Activated gamma-delta T cell (primary cell): Measurements from ENCODE around the gene SRMS.
"Not testable (repeated sequence)": the region's sequence is repeated elsewhere in the genome, so short reads cannot be mapped to it uniquely, and the experiment has no call there.

Source experiments
- DNase-seq: peaks from one replicate; lab custom pipeline; 2025; lab: John Stamatoyannopoulos, UW

SRMS gene

DNA sequence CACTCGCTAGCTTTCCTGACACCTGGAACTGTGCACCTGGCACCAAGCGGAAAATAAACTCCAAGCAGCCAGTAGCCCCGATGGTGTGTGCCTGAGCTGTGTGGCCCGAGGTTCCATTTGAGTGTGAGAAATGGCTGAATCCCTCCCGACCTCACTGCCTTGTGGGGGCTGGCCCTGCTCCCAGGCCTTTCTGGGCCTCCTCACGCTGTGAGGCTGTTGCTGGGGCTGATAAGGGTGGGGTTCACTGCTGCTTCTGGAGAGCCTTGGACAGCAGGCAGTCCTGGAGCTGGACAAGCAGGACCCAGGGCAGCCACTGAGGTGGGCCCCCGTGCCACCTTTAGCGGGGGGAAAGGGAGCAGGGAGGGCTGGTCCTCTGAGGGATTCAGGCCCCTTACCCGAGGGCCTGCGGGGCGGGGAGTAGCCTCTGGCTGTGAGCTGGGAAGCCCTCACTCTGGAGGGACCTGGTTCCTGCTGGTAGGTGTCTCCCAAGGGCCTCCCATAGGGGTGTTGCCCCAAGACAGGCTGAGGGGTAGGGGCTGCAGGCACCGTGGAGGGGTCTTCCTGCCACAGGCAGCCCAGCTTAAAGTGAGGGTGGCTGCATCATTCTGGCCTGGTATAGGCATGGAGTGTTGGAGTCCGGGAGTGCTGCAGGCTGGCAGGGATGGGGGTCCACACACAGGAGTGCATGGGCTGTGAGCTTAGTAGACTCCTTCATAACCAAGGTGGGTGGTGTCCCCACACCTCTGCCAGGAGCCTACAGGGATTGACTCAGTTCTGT, 25.3 kb downstream of the SRMS start:
- no peak for DNase-seq

DNA sequence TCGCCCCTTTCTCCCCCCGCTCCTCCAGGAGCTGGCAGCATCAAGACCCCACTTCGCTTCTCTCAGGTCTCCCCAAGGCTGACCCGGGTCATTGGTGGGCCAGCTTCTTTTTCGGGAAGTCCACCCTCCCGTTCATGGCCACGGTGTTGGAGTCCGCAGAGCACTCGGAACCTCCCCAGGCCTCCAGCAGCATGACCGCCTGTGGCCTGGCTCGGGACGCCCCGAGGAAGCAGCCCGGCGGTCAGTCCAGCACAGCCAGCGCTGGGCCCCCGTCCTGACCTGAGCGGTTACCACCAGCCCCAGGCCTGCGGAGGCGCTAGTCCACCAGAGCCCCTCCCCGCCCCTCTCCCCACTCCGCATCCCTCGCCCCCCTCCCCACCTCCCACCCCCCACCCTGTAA, 25.9 kb downstream of the SRMS start:
- no peak for DNase-seq

DNA sequence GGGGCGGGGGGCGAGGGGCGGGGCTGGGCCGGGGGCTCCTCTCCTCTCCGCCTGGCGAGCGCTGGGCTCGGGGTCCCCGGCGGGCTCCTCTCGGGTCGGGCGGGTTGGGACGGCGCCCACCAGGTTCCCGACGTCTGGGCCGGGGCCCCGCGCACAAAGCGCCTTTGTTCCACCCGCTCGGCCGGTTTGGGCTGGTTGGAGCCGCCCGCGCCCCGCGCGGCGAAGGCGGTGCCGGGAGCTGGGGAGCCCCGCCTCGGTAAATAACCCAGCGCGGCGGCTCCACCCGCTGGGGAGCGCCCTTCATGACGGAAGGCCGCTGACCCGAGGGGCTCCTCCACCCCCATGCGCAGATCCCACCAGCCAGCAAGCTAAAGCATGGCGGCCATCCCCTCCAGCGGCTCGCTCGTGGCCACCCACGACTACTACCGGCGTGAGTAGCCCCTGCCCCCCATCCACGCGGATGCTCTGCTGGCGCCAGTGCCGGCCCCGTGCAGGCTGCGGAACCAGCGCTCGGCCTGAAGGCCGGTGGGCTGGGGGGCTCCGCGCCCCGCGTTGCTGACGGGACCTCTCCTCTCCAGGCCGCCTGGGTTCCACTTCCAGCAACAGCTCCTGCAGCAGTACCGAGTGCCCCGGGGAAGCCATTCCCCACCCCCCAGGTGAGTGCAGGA, 26.5 kb downstream of the SRMS start:
- DNase-seq = peak; percentile 67

DNA sequence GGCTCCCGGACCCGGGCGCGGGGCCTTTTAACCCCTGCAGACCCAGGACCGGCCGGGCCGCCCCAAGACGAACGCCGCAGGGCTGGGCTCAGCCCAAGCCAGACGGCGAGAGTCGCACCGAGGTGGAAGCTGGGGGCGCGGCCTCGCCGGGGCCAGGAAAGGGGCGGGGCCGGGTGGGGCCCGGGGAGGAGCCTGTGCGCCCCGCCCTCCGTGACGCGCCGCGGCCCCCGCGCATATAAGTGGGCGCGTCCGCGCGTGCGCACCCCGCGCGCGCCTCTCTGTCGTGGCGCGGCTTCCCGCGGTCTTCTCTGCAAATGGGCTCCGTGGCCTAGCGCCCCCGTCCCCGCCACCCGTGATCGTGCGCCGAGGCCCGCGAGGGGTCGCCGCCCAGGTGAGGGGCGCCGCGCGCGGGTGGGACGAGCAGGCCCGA, 27.0 kb downstream of the SRMS start, which contains the start of gene PPDPF:
TSS of gene PPDPF (plus strand) at position 262 of the 430 bp plus-strand sequence. CDS start 544 bp downstream, outside the sequence.
- peak; percentile 82 for DNase-seq

DNA sequence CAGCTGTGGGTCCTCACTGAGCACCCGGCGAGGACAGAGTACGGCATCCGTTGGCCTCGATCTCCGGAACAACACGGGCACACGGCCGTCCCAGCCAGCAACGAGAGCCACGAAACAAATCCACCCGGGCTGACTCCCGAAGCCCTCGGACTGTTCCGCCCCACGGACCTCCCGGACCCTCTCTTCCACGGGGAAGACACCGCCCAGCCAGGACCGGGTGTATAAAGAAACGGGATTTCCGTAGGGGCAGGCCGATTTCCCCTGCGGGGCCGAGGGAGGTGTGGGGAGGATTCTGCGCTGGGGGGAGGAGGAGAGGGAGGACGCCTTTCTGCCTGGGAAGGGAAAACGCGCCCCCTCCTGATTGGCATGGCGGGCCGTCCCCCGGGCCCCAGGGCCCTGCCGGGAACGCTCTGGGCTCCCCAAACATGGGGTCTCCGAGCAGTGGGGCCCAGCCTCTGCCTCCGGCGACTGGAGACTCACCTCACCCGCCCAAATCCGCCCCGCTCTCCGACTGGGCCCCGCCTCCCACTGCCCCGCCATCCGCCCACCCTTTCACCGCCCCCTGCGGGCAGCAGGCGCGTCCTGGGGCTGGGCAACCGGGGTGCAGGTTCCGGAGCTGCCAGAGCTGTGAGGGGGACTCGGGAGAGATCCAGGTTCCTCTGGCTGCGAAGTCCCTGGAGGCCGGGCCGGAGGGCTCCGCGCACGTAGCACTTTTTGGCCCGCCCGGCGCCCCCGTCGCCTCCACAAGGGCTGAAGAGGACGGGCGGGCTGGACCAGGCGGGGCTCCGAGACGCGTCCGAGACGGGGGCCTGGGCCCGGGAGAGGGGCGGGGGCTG, 27.7 kb downstream of the SRMS start:
- peak; percentile 55 for DNase-seq

DNA sequence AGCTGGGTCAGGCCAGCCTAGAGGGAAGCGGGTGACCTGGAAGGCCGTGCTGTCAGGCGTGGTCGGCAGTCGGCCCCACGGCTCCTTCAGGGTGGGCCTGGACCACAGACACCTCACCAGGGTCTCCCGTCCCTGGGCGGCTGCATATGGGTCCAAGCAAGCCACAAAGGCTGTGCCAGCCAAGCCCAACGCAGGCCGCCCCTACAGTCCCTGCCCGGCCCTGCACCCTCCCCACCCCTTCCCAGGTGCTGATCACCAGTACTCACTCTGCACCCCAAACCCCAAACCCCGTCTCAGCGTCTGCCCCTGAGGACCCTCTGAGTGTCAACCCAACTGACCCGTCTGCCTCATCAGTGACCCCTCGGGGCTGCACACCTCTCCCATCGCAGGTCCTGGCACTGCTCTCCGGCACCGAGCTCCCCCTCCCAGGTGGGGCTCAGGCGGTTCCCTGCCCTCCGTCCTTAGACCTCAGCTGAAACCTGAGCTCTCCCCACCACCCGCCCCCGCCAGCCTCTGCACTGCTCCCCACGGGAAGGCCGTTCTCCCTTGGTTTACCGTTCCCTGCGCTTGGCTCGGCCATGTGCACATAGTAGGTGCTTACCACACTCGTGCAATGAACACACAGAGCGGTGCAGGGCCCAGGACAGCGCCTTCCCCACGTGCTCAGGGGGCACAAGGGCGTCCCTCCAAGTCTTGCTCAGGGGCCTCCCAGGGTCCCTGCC, 28.4 kb downstream of the SRMS start:
- no peak for DNase-seq

DNA sequence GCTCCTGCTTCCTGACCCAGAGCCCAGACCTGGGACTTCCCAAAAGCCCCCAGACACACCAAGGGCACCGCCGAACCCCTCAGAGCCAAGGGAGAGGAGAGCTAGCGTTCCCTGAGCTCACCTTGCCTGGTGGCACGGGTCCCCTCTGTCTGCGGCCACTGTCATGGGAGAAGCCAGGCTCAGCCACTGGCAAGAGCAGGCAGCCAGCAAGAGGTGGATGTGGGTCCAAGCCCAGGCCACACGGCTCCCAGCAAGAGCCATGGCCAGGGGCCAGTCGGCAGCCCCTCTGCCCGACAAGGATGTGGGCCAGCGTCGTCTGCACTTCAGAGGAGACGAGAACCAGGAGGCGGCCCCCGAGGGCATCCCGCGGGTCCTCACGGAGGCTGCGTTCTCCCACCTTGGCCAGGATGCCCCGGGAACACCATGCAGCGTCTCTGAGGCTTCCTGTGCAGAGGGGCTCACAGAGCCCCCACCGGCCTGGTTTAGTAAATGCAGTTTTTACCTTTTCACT, 29.1 kb downstream of the SRMS start:
- DNase-seq = no peak

DNA sequence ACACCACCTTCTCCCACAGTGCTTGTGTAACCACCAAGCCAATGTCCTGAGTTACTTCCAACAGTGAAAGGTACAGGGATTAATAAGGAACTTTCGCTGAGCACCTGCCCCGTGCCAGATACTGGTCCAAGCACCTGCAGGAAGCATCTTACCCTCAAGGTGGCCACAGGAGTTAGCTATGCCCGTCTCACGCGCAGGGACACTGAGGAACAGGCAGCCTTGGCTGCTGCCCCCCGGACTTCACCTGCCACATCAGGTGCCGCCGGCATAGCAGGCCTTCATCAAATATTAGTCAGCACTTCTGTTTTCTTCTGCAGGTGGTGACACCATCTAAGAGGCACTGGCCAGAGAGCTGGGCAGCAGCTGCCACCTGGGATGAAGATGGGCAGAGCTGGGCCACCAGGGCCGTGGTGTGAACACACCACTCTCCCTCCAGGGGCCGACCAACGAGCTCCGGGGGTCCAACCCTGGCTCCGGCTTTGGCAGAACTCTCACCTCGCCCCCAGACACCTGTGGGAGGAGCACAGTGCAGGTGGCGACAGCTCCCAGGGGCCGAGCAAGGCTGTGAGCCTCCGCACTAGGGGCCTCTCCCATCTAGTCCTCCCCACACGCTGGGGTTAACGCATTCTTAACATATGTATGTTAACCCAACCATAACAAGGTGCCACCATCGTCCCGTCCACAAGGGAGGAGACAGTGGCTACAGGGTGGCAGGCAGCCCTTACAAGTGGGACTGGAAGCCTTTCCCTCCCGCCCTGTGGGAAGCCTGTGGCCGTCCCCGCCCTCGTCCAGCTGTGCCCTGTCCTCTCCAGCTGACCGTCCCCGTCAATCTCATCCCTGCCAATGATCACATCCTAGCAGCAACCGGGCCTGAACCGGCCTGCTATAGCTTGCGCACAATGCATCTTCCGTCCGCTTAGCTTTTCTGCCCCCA, 29.9 kb downstream of the SRMS start:
- no peak for DNase-seq

DNA sequence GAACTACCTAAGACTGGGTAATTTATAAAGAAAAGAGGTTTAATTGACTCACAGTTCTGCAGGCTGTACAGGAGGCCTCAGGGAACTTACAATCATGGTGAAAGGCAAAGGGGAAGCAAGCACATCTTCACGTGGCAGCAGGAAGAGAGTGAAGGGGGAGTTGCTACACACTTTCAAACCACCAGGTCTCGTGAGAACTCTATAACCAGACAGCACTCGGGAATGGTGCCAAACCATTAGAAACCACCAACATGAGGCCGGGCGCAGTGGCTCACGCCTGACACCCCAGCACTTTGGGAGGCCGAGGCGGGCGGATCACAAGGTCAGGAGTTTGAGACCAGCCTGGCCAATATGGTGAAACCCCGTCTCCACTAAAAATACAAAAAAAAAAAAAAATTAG, 33.0 kb downstream of the SRMS start:
- not testable (repeated sequence) for DNase-seq

DNA sequence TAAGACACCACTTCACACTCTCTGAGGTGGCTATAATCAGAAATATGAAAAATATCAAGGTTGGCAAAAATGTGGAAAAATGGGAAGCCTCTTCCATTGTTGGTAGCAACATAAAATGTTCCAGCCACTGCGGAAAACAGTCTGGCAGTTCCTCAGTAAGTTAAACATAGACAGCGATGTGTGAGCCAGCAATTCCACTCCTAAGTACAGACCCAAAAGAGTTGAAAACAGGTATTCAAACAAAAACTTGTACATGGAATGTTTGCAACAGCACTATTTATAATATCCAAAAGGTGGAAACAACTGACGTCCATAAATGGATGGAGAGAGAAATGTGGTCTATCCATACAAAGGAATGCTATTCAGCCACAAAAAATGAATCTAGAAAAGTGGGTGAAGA, 34.3 kb downstream of the SRMS start:
- no peak for DNase-seq

DNA sequence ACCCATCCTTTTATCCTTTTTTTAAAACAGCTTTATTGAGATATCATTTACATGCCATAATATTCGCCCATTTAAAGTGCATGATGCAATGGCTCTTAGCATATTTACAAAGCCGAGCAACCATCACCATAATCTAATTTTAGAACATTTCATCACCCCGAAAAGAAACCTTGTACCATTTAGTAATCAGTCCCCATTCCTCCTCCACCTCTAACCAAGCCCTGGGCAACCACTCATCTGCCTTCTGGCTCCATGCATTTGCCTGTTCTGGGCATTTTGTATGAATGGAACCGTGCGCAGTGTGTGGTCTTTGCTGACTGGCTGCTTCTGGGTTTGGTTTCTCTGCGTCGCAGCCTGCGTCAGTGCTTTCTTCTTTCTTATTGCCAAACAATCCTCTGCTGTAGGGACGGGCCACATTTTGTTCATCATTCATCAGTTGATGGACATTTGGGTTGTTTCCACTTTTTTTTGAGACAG, 38.4 kb downstream of the SRMS start:
- no peak for DNase-seq

DNA sequence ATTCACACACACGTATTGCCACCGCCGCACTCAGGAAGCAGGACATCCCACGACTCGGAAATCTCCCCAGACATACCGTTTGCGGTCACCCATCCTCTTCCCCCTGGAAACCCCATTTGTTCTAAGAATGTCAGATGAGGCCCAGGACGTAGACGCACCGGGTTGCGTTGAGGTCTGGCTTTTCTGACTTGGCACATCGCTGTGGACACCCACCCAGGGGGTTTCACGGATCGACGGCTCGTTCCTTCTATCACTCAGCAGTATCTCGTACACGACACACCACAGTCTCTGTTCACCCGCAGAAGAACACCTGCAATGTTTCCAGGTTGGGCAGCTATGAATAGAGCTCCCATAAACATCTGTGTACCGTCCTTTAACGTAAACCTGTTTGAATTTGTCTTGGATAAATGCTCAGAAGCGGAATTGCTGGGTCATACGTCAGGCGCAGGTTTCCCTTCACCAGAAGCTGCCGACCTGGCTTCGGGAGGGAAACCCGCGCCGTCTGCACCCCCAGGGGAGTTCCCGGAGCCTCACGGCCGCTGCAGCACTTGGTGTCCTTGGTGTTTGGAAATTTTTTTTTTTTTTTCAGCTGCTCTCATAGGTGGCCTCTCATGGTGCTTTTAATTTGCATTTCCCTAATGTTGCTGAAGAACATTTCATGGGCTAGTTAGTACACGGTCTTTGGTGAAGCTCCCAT, 39.3 kb downstream of the SRMS start:
- no peak for DNase-seq

DNA sequence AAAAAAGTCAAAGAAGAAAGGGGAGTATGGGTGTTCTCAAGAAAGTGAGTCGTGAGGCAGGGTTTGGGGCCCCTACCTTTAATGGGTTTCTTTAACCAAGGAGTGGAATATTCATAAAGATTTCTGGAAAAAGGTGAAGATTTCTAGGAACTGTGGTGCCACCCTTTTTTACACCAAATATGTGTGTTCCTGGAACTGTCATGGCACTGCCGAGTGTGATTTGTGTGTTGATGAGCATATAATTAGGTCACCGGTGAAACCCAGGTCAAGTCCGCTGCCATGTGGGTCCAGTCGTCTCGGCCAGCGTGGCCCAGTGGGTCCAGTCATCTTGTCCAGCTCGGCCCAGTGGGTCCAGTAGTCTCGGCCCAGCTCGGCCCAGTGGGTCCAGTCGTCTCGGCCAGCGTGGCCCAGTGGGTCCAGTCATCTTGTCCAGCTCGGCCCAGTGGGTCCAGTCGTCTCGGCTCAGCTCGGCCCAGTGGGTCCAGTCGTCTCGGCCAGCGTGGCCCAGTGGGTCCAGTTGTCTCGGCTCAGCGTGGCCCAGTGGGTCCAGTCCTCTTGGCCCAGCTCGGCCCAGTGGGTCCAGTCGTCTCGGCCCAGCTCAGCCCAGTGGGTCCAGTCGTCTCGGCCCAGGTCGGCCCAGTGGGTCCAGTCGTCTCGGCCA, 40.3 kb downstream of the SRMS start:
- DNase-seq = no peak

DNA sequence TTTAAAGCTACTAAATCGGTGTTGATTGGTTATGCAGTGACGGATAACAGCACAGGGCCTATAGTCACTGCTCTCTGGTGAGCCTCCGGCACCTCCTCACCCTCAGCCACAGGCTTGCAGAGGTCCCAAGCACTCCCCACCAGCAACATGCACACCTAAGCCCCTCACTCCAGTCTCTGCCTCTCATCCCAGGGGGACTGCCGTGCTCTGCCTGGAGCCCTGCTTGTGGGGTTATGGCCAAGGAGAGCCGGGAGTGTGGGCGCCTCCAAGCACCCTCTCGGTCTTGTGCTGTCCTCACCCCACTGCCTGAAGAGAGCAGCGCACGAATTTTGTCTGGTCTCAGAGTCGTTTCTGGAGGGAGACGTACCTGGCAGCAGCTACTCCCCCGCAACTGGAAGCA, 41.8 kb downstream of the SRMS start:
- DNase-seq = no peak

DNA sequence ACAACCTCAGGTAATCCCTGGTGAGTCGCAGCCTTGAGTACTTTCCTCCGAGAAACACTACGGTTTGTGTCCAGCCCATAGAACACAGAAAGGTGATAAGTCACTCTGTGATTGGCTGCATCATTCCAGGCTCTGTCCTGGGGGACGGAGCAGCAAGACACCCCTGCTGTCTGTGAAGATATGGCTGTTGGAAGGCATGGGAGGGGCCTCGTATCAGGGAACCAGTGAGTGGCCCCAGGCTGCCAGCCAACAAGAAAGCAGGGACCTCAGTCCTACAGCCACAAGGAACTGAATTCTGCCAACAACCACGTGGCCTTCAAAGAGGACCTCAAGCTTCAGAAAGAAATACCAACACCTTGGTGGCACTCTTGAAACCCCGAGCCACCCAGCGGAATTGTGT, 42.3 kb downstream of the SRMS start:
- no peak for DNase-seq

DNA sequence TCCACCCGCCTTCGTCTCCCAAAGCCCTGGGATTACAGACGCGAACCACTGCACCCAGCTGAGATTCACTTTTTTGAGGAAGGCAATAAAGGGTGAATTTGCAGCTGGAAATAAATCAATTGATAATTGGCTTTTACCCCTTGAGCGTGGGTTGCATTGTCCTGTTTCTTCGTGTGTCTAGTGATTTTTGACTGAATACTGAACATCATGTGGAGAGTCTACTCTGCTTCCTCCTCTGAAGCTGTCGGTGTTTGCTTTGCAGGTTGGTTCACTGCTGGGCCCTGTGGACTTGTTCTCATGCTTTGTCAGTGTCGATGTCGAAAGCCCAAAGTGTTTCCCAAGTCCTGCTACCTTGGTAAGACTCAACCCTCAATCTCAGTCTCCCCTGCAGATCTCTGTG, 42.9 kb downstream of the SRMS start:
- no peak for DNase-seq

DNA sequence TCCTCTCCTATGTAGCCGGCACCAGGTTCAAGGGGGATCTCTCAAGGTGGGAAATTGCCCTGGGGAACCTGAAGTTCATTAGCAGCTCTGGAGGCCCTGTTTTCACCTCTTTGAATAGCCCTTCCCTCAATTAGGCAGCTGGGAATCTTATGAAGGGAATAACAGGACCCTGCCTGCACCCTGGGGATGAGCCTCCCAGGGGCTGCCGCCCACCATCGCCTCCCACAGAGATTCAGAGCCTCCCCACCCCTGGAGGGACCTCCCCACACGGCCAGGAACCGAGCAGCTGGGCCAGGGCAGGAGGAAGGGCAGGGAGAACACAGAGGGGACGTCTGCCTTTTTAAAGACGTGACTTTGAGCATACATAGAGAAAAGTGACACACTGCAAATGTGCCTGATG, 44.0 kb downstream of the SRMS start:
- DNase-seq = no peak

DNA sequence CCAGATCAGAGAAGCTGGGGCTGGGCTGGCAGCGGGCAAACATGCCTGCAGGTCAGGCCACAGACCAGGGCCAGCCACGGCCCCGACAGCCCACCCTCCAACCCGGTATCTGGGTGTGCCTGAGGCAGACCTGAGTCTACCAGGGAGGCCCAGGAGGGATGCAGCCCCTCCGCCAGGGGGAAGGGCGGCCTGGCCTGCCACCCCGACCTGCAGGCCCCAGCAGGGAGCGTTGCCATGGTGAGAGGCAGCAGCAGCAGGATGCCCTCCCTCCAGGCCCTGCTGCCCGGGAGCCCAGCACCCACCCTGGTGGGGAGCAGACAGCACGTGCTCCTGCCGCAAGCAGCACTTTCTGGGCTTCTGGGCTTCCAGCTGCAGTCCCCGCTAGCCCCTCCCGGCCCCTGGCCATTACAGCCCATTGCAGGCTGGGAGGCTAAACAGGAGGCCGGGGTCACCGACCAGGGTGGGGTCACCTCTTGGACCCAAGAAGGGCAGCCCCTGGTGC, 44.8 kb downstream of the SRMS start:
- no peak for DNase-seq
